GM08714 (cell line): Measurements from ENCODE around the gene COPS2.

Source experiments
- H3K4me3 ChIP-seq: fragments of 200-500 bp; sonication (Bioruptor generic); 2 replicates; pipeline ENCODE4 v1.5.1; 2014; ENCODE audit warnings: mild to moderate bottlenecking, low read length, inconsistent platforms
- ZNF274 ChIP-seq: IDR thresholded peaks from 2 replicates; pipeline ENCODE4 v1.6.1; 2012; ENCODE audit warnings: mild to moderate bottlenecking, low read depth, low read length

The COPS2 gene

DNA sequence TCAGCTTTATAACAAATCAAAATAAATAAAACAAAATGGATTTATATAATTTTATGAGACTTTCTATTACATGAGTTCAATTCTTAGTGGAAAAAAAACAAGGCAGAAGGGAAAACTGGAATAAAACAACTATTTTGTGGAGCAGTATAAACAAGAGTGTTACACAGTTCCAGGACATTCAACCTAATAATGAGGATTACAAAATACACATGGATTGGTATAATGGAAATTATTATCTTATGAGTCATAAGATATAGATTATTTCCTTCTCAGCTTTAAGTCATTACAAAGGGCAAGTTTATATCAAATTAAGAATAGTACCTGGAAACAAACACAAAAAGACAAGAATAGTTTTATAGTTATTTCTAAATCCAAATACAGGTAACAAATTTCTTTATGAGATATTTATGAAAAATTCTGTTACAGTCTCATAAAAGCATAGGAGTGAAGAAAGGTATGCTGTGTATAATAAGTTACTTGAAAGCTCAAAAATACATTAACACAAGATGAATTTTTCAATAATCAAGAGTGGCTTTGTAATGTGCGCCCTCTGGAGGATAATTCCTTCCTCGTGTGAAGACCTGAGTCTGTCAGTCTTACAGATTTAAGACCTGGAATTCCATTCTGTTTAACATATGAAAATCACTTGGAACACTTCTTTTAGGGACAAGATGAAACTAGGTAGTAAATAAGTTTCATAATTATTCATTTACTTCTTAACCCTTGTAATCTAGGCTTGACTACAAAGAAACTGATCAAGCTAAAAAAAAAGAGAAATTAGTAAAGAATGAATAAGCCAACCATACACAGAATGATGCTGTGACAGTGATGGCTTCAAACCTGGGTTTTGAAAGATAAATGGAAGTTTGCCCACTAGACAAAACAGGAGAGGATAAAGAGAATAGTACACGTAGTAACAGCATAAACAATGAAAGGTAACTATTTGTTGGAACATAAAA lies 9.5 kb downstream of the COPS2 start:
- no peak for TF ChIP-seq ZNF274
- H3K4me3 ChIP-seq = no peak overlapping the region

GRCh38 chr15:49137861-49138260 lies 17.5 kb downstream of the COPS2 start:
- TF ChIP-seq ZNF274 = no peak
- H3K4me3 ChIP-seq = no peak overlapping the region

DNA sequence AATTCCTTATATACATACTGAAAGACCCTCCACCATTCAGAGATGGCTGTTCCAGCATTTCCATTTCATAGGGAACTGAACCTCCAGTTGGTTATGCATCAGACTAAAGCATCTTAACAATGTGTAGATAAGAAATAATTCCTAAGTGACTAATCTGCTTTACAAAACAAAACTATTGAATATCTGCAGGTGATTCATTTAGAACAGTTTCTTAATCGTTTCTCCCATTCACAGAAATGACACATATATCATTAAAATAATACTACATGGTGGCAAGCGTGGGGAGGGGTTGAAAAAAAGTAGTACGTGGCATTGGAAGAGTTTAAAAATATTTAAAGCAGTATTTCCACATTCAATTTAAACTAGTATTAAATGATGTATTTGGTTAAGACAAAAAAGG lies 19.5 kb downstream of the COPS2 start:
- no peak overlapping the region for H3K4me3 ChIP-seq
- no peak for TF ChIP-seq ZNF274

DNA sequence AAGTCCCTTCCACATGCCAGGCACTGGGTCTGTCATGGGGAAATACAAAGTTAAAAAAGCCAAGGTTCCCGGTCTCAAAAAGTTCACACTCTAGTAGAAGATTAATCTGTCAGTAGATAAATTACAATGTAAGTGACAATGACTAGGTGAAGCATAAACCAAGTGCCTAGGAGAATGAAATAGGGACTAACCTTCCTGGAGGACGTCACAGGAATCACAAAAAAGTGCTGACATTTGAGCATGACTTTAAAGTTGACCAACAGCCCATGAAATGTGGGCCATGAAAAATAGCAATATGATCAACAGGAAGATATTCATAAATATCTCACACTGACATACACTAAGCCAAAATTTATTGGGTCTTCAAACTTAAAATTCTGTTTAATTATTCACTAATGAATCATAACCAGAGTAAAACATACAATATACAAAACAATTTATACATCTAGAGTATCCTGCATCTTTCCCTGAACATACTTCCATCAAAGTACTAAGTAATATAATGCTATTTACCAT lies 20.0 kb downstream of the COPS2 start:
- H3K4me3 ChIP-seq = no peak overlapping the region
- TF ChIP-seq ZNF274 = no peak

DNA sequence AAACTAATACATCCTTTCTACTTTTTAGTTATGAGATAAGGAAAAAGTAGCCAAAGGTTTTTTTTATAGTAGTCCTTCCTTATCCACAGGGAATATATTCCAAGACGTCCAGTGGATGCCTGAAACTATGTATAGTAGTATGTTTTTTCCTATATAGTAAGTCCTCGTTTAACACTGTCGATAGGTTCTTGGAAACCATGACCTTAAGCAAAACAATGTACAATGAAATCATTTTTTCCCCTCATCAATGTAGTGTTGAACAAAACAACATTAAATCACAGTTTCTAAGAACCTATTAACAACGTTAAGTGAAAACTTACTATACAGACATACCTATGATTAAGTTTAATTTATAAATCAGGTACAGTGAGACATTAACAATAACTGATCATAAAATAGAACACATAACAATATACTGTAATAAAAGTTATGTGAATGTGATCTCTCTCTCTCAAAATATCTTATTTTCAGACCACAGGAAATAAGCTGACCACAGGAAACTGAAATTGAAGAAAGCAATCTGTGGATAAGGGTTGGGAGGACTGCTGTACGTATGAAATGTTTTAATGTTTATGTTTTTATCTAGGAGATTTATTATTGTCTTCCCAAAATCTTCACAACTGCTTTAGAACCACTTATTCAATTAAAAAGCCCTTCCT lies 20.6 kb downstream of the COPS2 start:
- no peak for TF ChIP-seq ZNF274

DNA sequence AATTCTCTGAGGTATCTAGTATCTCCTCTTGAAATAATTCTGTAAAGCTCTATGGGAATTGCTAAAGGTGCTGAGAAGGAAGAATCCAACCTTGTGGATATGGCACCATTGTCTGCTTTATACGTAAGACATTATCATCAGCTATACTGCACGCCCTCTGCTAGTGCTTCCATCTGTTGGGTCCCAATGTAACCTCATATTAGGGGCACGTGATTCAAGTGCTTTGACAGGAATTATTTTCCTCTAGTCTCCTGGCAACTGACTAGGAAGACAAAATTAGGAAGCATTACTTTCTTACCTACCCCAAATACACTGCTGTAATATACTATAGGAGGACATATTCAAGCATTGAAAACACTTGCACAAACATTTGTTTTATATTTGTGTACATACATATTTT lies 24.0 kb downstream of the COPS2 start:
- TF ChIP-seq ZNF274 = no peak
- H3K4me3 ChIP-seq = no peak overlapping the region

More for the DNA sequence above, 20.6 kb downstream of the COPS2 start:
- no peak overlapping the region for H3K4me3 ChIP-seq

GRCh38 chr15:49124371-49124770 lies 31.0 kb downstream of the COPS2 start:
- TF ChIP-seq ZNF274 = no peak
- H3K4me3 ChIP-seq = no peak overlapping the region

DNA sequence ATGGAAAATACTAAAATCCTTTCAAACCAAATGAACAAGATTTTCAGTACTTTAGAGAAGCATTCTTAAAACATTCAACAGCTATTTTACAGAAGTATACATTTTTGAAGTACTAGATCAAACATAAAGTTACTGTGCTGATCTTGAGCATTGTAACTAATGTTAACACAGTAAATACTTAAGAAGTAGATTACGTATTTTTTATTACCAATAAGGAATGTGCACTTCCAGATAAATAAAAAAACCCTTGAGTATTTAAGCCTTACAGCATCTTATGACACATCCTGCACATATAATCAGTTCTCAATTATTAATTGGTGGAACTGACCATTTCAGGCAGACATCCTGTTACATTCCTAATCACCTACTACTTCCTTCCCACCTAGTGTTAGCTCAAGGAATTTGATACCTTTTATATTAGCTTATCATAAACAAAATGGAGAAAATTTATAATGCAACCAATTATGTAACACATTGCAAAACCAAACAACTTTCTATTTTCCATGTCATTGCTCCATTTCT lies 32.8 kb downstream of the COPS2 start:
- no peak for TF ChIP-seq ZNF274
- H3K4me3 ChIP-seq = no peak overlapping the region

GRCh38 chr15:49121901-49122300 lies 33.5 kb downstream of the COPS2 start:
- no peak overlapping the region for H3K4me3 ChIP-seq
- no peak for TF ChIP-seq ZNF274

- no peak overlapping the region for H3K4me3 ChIP-seq
- TF ChIP-seq ZNF274 = no peak
These were observed 34.6 kb downstream of the COPS2 start for GRCh38 chr15:49120832-49121231.

- no peak overlapping the region for H3K4me3 ChIP-seq
- TF ChIP-seq ZNF274 = no peak
These were observed 39.1 kb downstream of the COPS2 start for GRCh38 chr15:49116108-49116857.

DNA sequence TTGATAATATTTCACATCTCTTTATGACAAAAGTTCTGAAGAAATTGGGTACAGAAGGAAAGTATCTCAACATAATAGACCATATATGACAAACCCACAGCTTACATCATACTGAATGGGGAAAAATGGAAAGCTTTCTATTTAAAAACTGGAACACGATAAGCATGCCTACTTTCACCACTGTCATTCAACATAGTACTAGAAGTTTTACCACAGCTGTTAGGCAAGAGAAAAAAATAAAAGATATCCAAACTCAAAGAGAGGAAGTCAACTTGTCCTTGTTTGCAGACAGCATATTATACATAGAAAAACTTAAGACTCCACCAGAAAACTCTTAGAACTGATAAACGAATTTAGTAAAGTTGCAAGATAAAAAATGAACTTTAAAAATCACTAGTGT lies 40.3 kb downstream of the COPS2 start:
- no peak overlapping the region for H3K4me3 ChIP-seq
- no peak for TF ChIP-seq ZNF274

- no peak overlapping the region for H3K4me3 ChIP-seq
- no peak for TF ChIP-seq ZNF274
These were observed 45.0 kb downstream of the COPS2 start for GRCh38 chr15:49110158-49110944.
